ENCODE data around the gene FOXP2. TPM values are rescaled to one million over a fixed set of nuclear protein-coding genes. Genes with fewer than 3 reads are reported as not detected.

The FOXP2 gene
- total and polyA plus RNA-seq, 2 of the 4 experiments (the other 2 are of a cell fraction), result 0.89 to 1.1 TPM

DNA sequence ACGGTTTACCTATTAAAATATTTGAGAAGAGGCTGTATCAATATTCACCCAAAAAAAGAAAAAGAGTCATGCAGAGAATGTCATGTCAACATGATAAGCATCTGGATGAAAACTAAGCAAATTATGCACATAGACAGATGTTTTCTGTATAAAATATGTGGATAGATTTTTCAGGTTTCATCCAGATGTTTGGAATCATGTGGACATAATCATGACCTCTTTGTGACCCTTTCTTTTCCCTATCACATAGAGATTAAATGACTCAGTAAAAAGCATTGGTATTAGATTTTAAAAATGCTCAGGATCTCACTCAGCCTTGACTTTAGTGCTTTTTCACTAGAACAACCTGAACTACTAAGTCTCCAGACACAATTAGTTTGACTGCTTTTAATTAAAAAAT is 90.0 kb downstream of the FOXP2 start:
- no peaks in the 10 kb centered on the region for H3K27me3 ChIP-seq (ENCODE audit: control insufficient read depth, insufficient read depth, low read length)
- H3K27ac ChIP-seq (ENCODE audit: insufficient read depth, low read length), result no peak overlapping the region
- no peaks in the 10 kb centered on the region for H3K79me1 ChIP-seq (ENCODE audit: low read depth in 1 of 2, low read length in 2 of 2)
- H4K8ac ChIP-seq (ENCODE audit: low read depth in 2 of 2, low read length in 2 of 2), result no peak overlapping the region
- no peak overlapping the region for H2BK15ac ChIP-seq (ENCODE audit: low read depth, low read length)
- H3K56ac ChIP-seq (ENCODE audit: extremely low read depth, insufficient read depth, low read length), result no peak overlapping the region
- no peak overlapping the region for H3K9ac ChIP-seq (ENCODE audit: low read depth, low read length)
- H4K5ac ChIP-seq (ENCODE audit: low read depth, low read length), result no peak overlapping the region
- H2BK120ac ChIP-seq (ENCODE audit: low read depth, low read length), result no peak overlapping the region
- no peak overlapping the region for H3K4me3 ChIP-seq (ENCODE audit: insufficient read depth, low read depth, low read length)
- ChIA-PET POLR2A (ENCODE audit: unreplicated experiment) (no interaction called here), CTCF (no interaction called here)
- H3K14ac ChIP-seq (replicated peaks; ENCODE audit: low read depth, low read length), result no peak overlapping the region
- no peak overlapping the region for H2AK5ac ChIP-seq (ENCODE audit: low read depth, low read length)
- no peaks in the 10 kb centered on the region for H3K4me1 ChIP-seq (ENCODE audit: control insufficient read depth, insufficient read depth, low read length)
- no peak overlapping the region for H3K18ac ChIP-seq (ENCODE audit: low read depth, low read length)
- no peak overlapping the region for H2AFZ ChIP-seq (replicated peaks; ENCODE audit: low read length, poor library complexity)
- no peak overlapping the region for H2BK5ac ChIP-seq (ENCODE audit: low read depth, low read length, poor library complexity, severe bottlenecking)
- H2BK20ac ChIP-seq (ENCODE audit: low read depth, low read length), result no peak overlapping the region
- dilution Hi-C loops (cut with HindIII; ENCODE audit: low sequenced_read_pairs, unreplicated experiment) (no loop called here), in situ Hi-C loops (cut with MboI; ENCODE audit: low sequenced_read_pairs) (no loop called here), intact Hi-C loops (cut with micrococcal nuclease) (no loop called here)
- H4K20me1 ChIP-seq (ENCODE audit: insufficient read depth, low read length), result no peaks in the 10 kb centered on the region
- no peak overlapping the region for H3K4me2 ChIP-seq (ENCODE audit: low read depth, low read length)
- DNase-seq (peak; percentile 5), ATAC-seq (ENCODE audit: low read depth) (no peak)
- H3K9me3 ChIP-seq (ENCODE audit: control insufficient read depth, insufficient read depth, low read length), result no peaks in the 10 kb centered on the region
- H3K36me3 ChIP-seq (ENCODE audit: control insufficient read depth, insufficient read depth, low read length), result no peaks in the 10 kb centered on the region
- no peak overlapping the region for H4K91ac ChIP-seq (ENCODE audit: insufficient read depth, low read depth, low read length)
- H3K9me1 ChIP-seq (ENCODE audit: insufficient read depth, low read length), result no peaks in the 10 kb centered on the region
- no peak overlapping the region for H2AK9ac ChIP-seq (replicated peaks; ENCODE audit: low read depth, low read length, poor library complexity)
- TF ChIP-seq CEBPB (IDR thresholded peaks at IDR 0.05; ENCODE audit: low read depth, low read length), result no peak
- no peak for TF ChIP-seq SMC3 (IDR thresholded peaks at IDR 0.05; ENCODE audit: low read depth, low read length)
- no peak for TF ChIP-seq NFE2L2 (IDR thresholded peaks at IDR 0.05; ENCODE audit: low read depth, low read length)
- TF ChIP-seq ELK1 (IDR thresholded peaks at IDR 0.05; ENCODE audit: borderline replicate concordance, low read depth, low read length), result no peak
- no peak for TF ChIP-seq MAFK (IDR thresholded peaks at IDR 0.05; ENCODE audit: low read depth, low read length)
- no peak for TF ChIP-seq RAD21 (IDR thresholded peaks at IDR 0.05; ENCODE audit: low read length)
- no peak overlapping the region for H3K4ac ChIP-seq (ENCODE audit: low read depth, low read length)
- BruUV-seq (replicated peaks), result no TSS peak
- no CpG with 5 or more reads among the region's 1 CpG for WGBS, 2 experiments (ENCODE audit: extremely low coverage in 2 of 2, insufficient read length in 1 of 2)
- H3K23ac ChIP-seq (ENCODE audit: low read depth, low read length), result no peak overlapping the region

All from IMR-90 (cell line).